Fibroblast of skin of abdomen (primary cell): ENCODE measurements around the gene OR5AS1. TPM values are rescaled to one million over a fixed set of nuclear protein-coding genes. Genes with fewer than 3 reads are reported as not detected.
"Not testable (repeated sequence)": the region's sequence is repeated elsewhere in the genome, so short reads cannot be mapped to it uniquely, and the experiment has no call there.

Experiments
- DNase-seq: peaks from one replicate; pipeline ENCODE4 v3.0.0-alpha.2; 2013
- polyA plus RNA-seq, 2 experiments: library from polyadenylated mRNA; unstranded; fragments of 120-200 nt; gene quantifications; one replicate each; pipeline ENCODE4 v1.2.1, GENCODE V29; 2013; ENCODE audit not compliant: insufficient read length in 2 of 2

The OR5AS1 gene
- not detected for polyA plus RNA-seq (2013, experiment 1 of 2; ENCODE audit: insufficient read length)
- polyA plus RNA-seq (2013, experiment 2 of 2; ENCODE audit: insufficient read length), result not detected

DNA sequence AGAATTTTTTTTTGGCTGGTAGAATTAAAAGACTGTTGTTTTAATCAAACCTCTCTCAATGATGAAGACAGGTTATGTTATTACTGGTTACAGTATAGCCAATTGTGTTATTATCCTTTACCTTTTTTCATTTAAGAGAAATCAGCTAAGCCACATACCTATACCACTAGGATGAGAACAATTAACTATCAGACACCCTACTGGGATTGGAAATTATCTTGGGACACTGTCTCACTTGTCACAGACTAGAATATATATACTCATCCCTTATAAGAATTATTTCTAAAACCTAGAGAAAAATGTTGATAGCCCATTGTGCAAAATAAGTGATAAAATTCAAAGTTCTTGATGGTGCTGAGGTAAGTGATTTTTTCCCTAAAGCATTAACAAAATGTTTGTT is at the start of gene OR5AS1:
TSS of gene OR5AS1 (plus strand) at position 301 of the 400 bp plus-strand sequence. CDS start 2,765 bp downstream, outside the sequence.
- no peak for DNase-seq

DNA sequence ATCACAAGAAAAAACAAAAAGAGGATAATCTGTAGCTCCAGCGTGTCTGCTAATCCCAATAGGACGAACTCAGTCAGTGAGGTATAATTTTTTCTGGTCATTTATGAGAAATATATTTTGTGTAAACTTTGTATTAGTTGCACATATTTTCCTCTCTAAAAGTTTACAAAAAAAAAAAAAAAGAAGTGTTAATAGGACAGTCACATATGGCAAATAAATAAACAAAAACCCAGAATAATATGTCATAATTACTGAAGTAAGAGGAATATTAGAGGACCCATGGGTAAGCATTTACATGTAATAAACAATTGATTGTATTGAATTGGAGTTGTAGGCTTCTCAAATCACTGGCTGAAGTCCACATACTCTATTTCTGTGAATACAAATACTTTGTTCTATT is 32.9 kb upstream of the OR5AS1 start, which contains the start of gene OR5F1:
TSS of gene OR5F1 (minus strand) at position 101 of the 400 bp plus-strand sequence. CDS start at position 101, 0 bp downstream.
- DNase-seq, result no peak

DNA sequence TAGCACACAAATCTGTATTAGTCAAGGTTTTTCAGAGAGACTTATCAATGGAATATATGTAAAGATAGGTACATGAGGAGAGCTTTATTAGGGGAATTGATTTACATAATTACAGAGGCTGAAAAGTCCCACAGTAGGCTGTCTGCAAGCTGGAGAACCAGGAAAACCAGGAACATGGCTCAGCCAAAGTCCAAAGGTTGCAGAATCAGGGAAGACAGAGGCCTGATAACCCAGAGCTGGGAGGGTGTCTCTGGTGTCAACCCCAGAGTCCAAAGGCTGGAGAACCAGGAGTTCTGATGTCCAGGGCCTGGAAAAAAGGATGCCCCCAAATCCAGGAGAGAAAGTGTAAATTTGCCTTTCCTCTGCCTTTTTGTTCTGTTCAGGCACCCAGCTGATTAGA is 16.7 kb upstream of the OR5AS1 start:
- DNase-seq, result no peak

DNA sequence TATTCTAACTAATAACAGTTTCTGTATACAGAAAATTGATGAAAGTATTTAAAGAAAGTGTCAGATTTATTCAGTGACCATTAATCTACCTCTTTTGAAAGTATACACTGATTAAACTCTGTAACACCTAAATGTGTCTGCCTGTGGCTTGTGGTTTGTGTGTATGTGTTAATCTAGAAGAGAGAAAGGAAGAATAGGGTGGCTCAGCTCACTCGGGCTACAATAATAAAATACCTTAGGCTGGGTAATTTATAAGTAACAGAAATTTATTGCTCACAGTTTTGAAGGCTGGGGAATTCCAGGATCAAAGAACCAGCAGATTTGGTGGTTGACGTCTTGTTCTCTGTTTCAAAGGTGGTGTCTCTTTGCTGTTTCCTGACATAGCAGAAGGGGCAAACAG is 13.6 kb upstream of the OR5AS1 start:
- no peak for DNase-seq

DNA sequence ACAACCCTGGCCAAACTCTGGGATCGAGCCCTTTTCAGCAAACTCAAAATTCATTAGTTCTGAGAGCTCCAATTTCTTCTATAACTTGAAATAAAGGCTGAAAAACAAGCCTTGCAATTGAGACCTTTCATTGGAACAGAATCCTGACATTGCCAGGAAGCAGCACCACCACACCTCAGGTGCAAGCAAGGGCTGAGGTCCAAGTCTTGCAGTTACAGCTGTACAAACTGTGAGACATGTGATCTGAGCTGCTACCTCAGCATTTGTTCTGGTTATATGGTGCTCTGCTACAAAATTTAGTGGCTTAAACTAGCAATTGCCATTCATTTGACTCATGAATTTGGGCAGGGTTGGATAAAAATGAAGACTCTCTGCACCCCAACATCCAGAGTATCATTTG is 18.1 kb downstream of the OR5AS1 start:
- no peak for DNase-seq

DNA sequence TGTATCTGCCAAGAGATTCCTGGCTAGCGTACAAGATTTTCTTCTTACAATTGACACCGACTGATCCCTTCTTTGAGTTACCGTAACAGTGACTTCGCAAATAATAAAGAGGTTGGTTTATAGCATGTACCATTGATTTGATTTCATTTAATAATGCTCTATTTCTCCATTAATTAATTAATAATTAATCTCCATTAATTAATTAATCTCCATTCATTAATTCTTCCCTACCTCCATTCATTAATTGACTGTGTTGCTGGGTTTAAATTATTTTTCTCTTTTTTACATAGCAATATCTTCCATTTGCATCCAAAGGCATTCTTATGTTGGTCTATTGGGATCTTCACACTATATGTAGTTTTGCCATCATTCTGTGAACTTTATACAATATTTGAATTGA is 21.0 kb downstream of the OR5AS1 start:
- DNase-seq, result no peak

DNA sequence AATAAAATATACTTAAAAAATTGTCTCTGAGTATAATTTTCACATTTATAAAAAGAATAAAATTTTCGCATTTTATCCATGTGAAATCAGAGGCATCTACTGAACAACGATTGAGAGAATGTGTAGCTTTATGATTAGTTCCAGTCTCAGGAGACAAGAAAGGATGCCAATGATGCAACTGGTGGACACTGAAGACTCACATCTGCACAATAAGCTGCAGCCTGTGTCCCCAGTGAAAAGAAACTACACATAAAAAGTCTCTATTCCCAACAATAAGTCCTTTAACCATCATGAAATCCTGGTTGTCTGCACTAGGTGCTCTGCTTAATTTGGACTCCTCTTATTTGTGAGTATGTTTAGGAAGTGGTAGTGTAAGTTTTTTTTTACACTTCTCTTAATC is 22.0 kb downstream of the OR5AS1 start:
- no peak for DNase-seq

DNA sequence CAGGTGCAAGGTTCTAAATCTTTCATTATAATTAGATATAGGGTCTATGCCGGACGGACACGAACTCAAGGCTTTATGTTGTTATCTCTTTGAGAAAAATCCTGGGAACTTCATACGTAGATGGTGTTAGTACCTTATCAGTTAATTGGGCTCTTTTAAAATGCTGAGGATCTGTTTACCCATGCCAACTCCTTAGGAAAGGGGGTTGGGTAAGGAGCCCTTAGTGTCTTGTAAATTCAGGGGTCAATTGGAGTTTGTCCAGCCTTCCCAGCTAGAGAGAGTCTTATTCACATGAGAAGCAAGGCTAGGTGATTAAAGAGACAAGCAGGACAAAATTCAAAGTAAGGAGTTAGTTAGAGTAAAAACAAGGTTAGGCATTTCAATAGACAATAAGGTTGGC is 28.9 kb downstream of the OR5AS1 start:
- DNase-seq, result not testable (repeated sequence)

DNA sequence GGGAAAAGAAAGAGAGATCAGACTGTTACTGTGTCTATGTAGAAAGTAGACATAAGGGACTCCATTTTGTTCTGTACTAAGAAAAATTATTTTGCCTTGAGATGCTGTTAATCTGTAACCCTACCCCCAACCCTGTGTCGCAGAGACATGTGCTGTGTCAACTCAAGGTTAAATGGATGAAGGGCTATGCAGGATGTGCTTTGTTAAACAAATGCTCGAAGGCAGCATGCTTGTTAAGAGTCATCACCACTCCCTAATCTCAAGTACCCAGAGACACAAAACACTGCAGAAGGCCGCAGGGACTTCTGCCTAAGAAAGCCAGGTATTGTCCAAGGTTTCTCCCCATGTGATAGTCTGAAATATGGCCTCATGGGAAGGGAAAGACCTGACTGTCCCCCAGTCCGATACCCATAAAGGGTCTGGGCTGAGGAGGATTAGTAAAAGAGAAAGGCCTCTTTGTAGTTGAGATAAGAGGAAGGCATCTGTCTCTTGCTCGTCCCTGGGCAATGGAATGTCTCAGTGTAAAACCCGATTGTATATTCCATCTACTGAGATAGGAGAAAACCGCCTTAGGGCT is 30.3 kb downstream of the OR5AS1 start:
- not testable (repeated sequence) for DNase-seq

DNA sequence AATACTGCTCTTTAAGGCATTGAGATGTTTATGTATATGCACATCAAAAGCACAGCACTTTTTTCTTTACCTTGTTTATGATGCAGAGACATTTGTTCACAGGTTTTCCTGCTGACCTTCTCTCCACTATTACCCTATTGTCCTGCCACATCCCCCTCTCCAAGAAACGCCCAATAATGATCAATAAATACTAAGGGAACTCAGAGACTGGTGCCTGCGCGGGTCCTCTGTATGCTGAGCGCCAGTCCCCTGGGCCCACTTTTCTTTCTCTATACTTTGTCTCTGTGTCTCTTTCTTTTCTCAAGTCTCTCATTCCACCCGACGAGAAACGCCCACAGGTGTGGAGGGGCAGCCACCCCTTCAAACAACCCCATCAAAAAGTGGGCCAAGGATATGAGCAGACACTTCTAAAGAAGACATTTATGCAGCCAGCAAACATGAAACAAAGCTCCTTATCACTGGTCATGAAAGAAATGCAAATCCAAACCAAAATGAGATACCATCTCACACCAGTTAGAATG is 30.9 kb downstream of the OR5AS1 start:
- not testable (repeated sequence) for DNase-seq

DNA sequence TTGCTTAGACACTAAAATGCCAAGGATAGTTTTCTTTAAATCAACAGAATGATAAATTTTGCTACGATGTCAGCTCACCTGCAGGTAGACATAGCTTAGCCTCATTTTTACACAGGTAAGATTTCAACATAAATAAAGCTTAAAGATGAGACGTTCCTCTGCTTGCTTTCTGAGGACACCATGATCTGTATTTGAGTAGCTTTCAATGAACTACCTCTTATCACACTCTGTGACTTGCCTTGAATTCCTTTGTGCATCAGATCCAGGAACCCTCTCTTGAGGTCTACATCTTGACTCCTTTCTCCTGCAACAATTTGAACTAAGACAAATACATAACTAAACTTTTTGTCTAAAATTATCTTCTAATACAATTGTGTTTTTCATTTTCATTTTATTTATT is 39.5 kb downstream of the OR5AS1 start:
- no peak for DNase-seq
